IMR-90 (cell line): ENCODE measurements around the gene HDAC10. TPM values are rescaled to one million over a fixed set of nuclear protein-coding genes. Genes with fewer than 3 reads are reported as not detected.

ENCODE experiments used
- ATAC-seq: fragments of 200-7000 bp; cut with Tn5 transposase; 2 replicates; pipeline ENCODE4 v1.9.1; 2020; ENCODE audit warnings: low read depth, mild to moderate bottlenecking, moderate library complexity
- BruUV-seq: library from RNA; stranded (reverse); fragments of 400-500 nt; replicated peaks from 2 replicates; lab custom pipeline; 2021; lab: Mats Ljungman, UMichigan
- CTCF ChIA-PET: fragments of 300-600 bp; formaldehyde crosslinking; extraction: SDS; loops from one replicate; lab custom pipeline; 2021; ENCODE audit warnings: antibody characterized with exemption; lab: Yijun Ruan, JAX
- POLR2A ChIA-PET: fragments of 300-600 bp; sonication (Branson Sonifier 250); formaldehyde crosslinking; loops from one replicate; lab custom pipeline; 2022; ENCODE audit warnings: antibody characterized with exemption; ENCODE audit not compliant: unreplicated experiment; lab: Charles Lee
- DNase-seq: peaks from one replicate; pipeline ENCODE4 v3.0.0; 2013
- H2AFZ ChIP-seq: replicated peaks from 2 replicates; pipeline ENCODE3; 2013; ENCODE audit warnings: low read length, mild to moderate bottlenecking; ENCODE audit not compliant: poor library complexity
- H2AK5ac ChIP-seq: 2 replicates; pipeline ENCODE4 v1.6.1; 2013; ENCODE audit warnings: low read depth, low read length, inconsistent platforms
- H2AK9ac ChIP-seq: replicated peaks from 2 replicates; pipeline ENCODE3; 2013; ENCODE audit warnings: mild to moderate bottlenecking, low read depth, low read length, moderate library complexity; ENCODE audit not compliant: poor library complexity
- H2BK120ac ChIP-seq: 2 replicates; pipeline ENCODE4 v1.6.1; 2013; ENCODE audit warnings: low read depth, low read length, inconsistent platforms
- H2BK15ac ChIP-seq: 3 replicates; pipeline ENCODE4 v1.6.1; 2013; ENCODE audit warnings: low read depth, low read length, inconsistent platforms
- H2BK20ac ChIP-seq: 2 replicates; pipeline ENCODE4 v1.6.1; 2013; ENCODE audit warnings: low read depth, mild to moderate bottlenecking, inconsistent platforms, low read length, moderate library complexity
- H2BK5ac ChIP-seq: 2 replicates; pipeline ENCODE4 v1.6.1; 2013; ENCODE audit warnings: mild to moderate bottlenecking, low read depth, low read length, inconsistent platforms; ENCODE audit not compliant: poor library complexity, severe bottlenecking
- H3K14ac ChIP-seq: replicated peaks from 2 replicates; pipeline ENCODE4 v1.6.1; 2013; ENCODE audit warnings: low read depth, low read length, inconsistent platforms
- H3K18ac ChIP-seq: 2 replicates; pipeline ENCODE4 v1.6.1; 2013; ENCODE audit warnings: low read depth, low read length, control low read depth
- H3K23ac ChIP-seq: 2 replicates; pipeline ENCODE4 v1.6.1; 2013; ENCODE audit warnings: low read depth, low read length, inconsistent platforms
- H3K27ac ChIP-seq: 2 replicates; pipeline ENCODE4 v1.5.1; 2013; ENCODE audit warnings: mild to moderate bottlenecking, control low read depth, low read length; ENCODE audit not compliant: insufficient read depth
- H3K27me3 ChIP-seq: 2 replicates; pipeline ENCODE4 v1.6.1; 2013; ENCODE audit warnings: low read length; ENCODE audit not compliant: control insufficient read depth, insufficient read depth
- H3K36me3 ChIP-seq: 2 replicates; pipeline ENCODE4 v1.6.1; 2013; ENCODE audit warnings: low read length, mixed read lengths; ENCODE audit not compliant: control insufficient read depth, insufficient read depth
- H3K4ac ChIP-seq: 2 replicates; pipeline ENCODE4 v1.6.1; 2013; ENCODE audit warnings: low read depth, low read length, inconsistent platforms
- H3K4me1 ChIP-seq: 2 replicates; pipeline ENCODE4 v1.6.1; 2013; ENCODE audit warnings: low read length, mixed read lengths; ENCODE audit not compliant: control insufficient read depth, insufficient read depth
- H3K4me2 ChIP-seq: 2 replicates; pipeline ENCODE4 v1.6.1; 2013; ENCODE audit warnings: low read depth, mild to moderate bottlenecking, control low read depth, low read length, moderate library complexity
- H3K4me3 ChIP-seq: 2 replicates; pipeline ENCODE4 v1.5.1; 2013; ENCODE audit warnings: low read depth, mild to moderate bottlenecking, control low read depth, low read length, moderate library complexity; ENCODE audit not compliant: insufficient read depth
- H3K56ac ChIP-seq: 2 replicates; pipeline ENCODE4 v1.6.1; 2013; ENCODE audit warnings: low read length, inconsistent platforms; ENCODE audit not compliant: insufficient read depth; ENCODE audit errors: extremely low read depth
- H3K79me1 ChIP-seq, 2 experiments: 2 replicates each; pipeline ENCODE4 v1.6.1; 2013; ENCODE audit warnings: low read length in 2 of 2, inconsistent platforms in 1 of 2, low read depth in 1 of 2
- H3K9ac ChIP-seq: 2 replicates; pipeline ENCODE4 v1.6.1; 2013; ENCODE audit warnings: low read depth, low read length, control low read depth
- H3K9me1 ChIP-seq: 2 replicates; pipeline ENCODE4 v1.6.1; 2013; ENCODE audit warnings: low read length, inconsistent platforms; ENCODE audit not compliant: insufficient read depth
- H3K9me3 ChIP-seq: 2 replicates; pipeline ENCODE4 v1.6.1; 2013; ENCODE audit warnings: low read length; ENCODE audit not compliant: control insufficient read depth, insufficient read depth
- H4K20me1 ChIP-seq: 2 replicates; pipeline ENCODE4 v1.6.1; 2013; ENCODE audit warnings: low read length, inconsistent platforms; ENCODE audit not compliant: insufficient read depth
- H4K5ac ChIP-seq: 2 replicates; pipeline ENCODE4 v1.6.1; 2013; ENCODE audit warnings: mild to moderate bottlenecking, low read depth, low read length, control low read depth
- H4K8ac ChIP-seq, 2 experiments: 2 replicates each; pipeline ENCODE4 v1.6.1; 2013; ENCODE audit warnings: low read depth in 2 of 2, low read length in 2 of 2, control low read depth in 1 of 2, inconsistent platforms in 1 of 2
- H4K91ac ChIP-seq: 2 replicates; pipeline ENCODE4 v1.6.1; 2013; ENCODE audit warnings: low read depth, low read length, inconsistent platforms; ENCODE audit not compliant: insufficient read depth
- BHLHE40 ChIP-seq: fragments of 150-350 bp; IDR thresholded peaks from 2 replicates; pipeline ENCODE4 v1.6.1; 2016; ENCODE audit warnings: mild to moderate bottlenecking, low read depth, low read length
- CEBPB ChIP-seq: IDR thresholded peaks from 2 replicates; pipeline ENCODE4 v1.6.1; 2012; ENCODE audit warnings: low read depth, low read length, improper control_type of control experiment
- FOS ChIP-seq: fragments of 150-350 bp; IDR thresholded peaks from 2 replicates; pipeline ENCODE4 v1.6.1; 2016; ENCODE audit warnings: low read depth, low read length
- MAFK ChIP-seq: IDR thresholded peaks from 2 replicates; pipeline ENCODE4 v1.6.1; 2012; ENCODE audit warnings: low read depth, low read length, improper control_type of control experiment
- MAZ ChIP-seq: IDR thresholded peaks from 2 replicates; pipeline ENCODE4 v1.6.1; 2012; ENCODE audit warnings: low read depth, mild to moderate bottlenecking, low read length, improper control_type of control experiment, moderate library complexity, borderline replicate concordance
- RAD21 ChIP-seq: IDR thresholded peaks from 2 replicates; pipeline ENCODE4 v1.6.1; 2012; ENCODE audit warnings: low read length, improper control_type of control experiment
- RCOR1 ChIP-seq: IDR thresholded peaks from 2 replicates; pipeline ENCODE4 v1.6.1; 2012; ENCODE audit warnings: mild to moderate bottlenecking, low read length, improper control_type of control experiment; ENCODE audit not compliant: insufficient replicate concordance
- SMC3 ChIP-seq: fragments of 150-350 bp; IDR thresholded peaks from 2 replicates; pipeline ENCODE4 v1.6.1; 2016; ENCODE audit warnings: low read depth, mild to moderate bottlenecking, antibody characterized with exemption, low read length, moderate library complexity
- WGBS, 2 experiments: methylation state at CpG; one replicate each; pipeline versions ENCODE4 v1.1.5 to v1.1.7; 2013; ENCODE audit warnings: missing lambda C conversion rate in 2 of 2; ENCODE audit not compliant: insufficient read length in 1 of 2; ENCODE audit errors: extremely low coverage in 2 of 2; 5-methylcytosine and 5-hydroxymethylcytosine counted together
- dilution Hi-C: fragments of 300-500 bp; cut with HindIII; formaldehyde crosslinking; loops from one replicate; pipeline ENCODE4 v1.14.3; 2018; ENCODE audit warnings: low sequenced_read_pairs; ENCODE audit not compliant: unreplicated experiment
- in situ Hi-C: fragments of 300-500 bp; cut with MboI; formaldehyde crosslinking; loops from 3 replicates; pipeline ENCODE4 v1.14.3; 2019; ENCODE audit warnings: low sequenced_read_pairs, inconsistent platforms, mixed read lengths
- intact Hi-C: fragments of 100-400 bp; cut with micrococcal nuclease; formaldehyde crosslinking; loops from 2 replicates; pipeline ENCODE4 v1.10.0; 2022
- polyA plus RNA-seq, 3 experiments: library from polyadenylated mRNA; depleted of rRNA; stranded (reverse); fragments of >200 nt; gene quantifications; 2 replicates each; pipeline ENCODE4 v1.2.3, GENCODE V29; 2012; ENCODE audit warnings: low replicate concordance in 1 of 3
- total RNA-seq: library from RNA; depleted of rRNA; stranded (reverse); fragments of >200 nt; gene quantifications from 2 replicates; pipeline ENCODE4 v1.2.3, GENCODE V29; 2012
- TF ChIP-seq, protein P1 (sequence below): fragments of 150-350 bp; IDR thresholded peaks from 2 replicates; pipeline ENCODE4 v1.6.1; 2016; ENCODE audit warnings: low read depth, mild to moderate bottlenecking, low read length, moderate library complexity, borderline replicate concordance
- TF ChIP-seq, protein P2 (sequence below): conservative IDR thresholded peaks from 2 replicates; pipeline ENCODE4 v1.5.1; 2012; ENCODE audit warnings: mild to moderate bottlenecking, low read depth, low read length, improper control_type of control experiment

The HDAC10 gene
- total and polyA plus RNA-seq, 2 of the 4 experiments (the other 2 are of a cell fraction): 3.9 to 35.7 TPM

DNA sequence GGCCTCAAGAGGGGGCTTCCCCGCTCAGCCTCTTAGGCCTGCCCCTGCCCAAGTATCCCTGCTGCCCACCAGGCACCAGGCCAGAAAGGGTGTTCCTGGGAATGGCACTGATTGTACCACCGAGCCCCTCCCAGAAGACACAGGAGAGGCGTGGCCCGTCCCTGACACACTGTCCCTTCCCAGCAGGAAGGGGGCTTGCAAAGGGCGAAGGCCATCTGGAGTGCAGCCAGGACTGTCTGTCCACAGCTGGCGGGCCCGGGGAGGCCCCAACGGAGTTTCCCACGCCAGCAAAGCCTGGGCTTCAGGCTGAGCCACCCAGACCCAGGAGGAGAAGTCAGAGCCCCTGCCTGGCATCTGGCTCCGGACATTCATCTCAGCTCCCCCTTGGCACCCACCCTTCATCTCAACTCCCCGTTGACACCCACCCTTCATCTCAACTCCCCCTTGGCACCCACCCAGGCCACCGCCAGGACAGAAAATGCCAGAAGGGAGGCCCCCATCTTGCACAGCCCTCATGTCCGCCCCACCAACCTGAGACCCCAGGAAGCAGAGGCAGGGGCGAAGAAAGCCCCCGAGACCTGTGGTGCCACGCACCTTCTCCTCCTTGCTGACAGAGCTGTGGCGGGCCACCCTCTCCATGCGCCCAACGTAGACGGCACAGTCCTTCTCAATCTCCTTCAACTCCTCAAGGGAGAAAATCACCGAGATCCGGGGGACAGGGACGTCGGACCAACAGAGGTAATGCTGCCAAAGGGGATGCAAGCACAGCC is 25.7 kb downstream of the HDAC10 start (continued):
- TF ChIP-seq, protein P1, sequence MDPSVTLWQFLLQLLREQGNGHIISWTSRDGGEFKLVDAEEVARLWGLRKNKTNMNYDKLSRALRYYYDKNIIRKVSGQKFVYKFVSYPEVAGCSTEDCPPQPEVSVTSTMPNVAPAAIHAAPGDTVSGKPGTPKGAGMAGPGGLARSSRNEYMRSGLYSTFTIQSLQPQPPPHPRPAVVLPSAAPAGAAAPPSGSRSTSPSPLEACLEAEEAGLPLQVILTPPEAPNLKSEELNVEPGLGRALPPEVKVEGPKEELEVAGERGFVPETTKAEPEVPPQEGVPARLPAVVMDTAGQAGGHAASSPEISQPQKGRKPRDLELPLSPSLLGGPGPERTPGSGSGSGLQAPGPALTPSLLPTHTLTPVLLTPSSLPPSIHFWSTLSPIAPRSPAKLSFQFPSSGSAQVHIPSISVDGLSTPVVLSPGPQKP: no peak

DNA sequence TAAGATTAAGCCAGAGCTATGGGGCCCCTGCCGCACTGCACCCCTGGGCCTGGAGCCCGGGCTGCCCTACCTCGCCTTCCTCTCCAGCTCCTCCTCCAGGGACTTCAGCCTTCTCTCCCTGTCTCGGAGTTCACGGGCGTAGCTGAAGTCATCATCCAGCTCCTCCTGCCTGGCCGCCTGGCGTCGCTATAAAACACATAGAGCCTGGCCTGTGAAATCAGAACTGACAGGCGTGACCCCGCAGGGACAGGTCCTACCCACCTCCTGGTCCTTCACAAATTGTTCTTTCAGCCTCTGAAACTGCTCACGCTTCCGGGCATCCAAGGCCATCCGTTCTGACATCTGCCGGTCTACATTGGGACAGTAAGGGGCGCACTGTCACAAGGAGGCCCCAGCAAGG is 27.0 kb downstream of the HDAC10 start:
- H3K27ac ChIP-seq: no peak overlapping the region
- no peak overlapping the region for H3K4me2 ChIP-seq
- peaks cover 4 to 17% of the 10 kb centered on the region in 2 experiments; a peak in 2 of 4 replicates for H3K79me1 ChIP-seq
- no peak overlapping the region for H2BK20ac ChIP-seq
- DNase-seq (no peak), ATAC-seq (no peak)
- no peak overlapping the region for H3K14ac ChIP-seq
- H4K5ac ChIP-seq: no peak overlapping the region
- no peaks in the 10 kb centered on the region for H3K27me3 ChIP-seq
- WGBS, 2 experiments: 88% methylated on average over 8 of the region's 16 CpGs; no CpG with 5 or more reads in 1 of the 2 experiments
- intact Hi-C loops (no loop called here), dilution Hi-C loops (no loop called here), in situ Hi-C loops (loop anchor here (25.0 kb wide), 1 partner anchor 412 kb away; no protein-coding TSS in a partner anchor)
- ChIA-PET POLR2A (no interaction called here), CTCF (no interaction called here)
- no peak overlapping the region for H3K56ac ChIP-seq
- no peak overlapping the region for H2AK9ac ChIP-seq
- no peaks in the 10 kb centered on the region for H3K4me1 ChIP-seq
- H2BK15ac ChIP-seq: no peak overlapping the region
- TF ChIP-seq RAD21 (no peak), MAZ (no peak), RCOR1 (no peak), BHLHE40 (no peak), FOS (no peak), SMC3 (no peak), CEBPB (no peak), MAFK (no peak)
- TF ChIP-seq, protein P2, sequence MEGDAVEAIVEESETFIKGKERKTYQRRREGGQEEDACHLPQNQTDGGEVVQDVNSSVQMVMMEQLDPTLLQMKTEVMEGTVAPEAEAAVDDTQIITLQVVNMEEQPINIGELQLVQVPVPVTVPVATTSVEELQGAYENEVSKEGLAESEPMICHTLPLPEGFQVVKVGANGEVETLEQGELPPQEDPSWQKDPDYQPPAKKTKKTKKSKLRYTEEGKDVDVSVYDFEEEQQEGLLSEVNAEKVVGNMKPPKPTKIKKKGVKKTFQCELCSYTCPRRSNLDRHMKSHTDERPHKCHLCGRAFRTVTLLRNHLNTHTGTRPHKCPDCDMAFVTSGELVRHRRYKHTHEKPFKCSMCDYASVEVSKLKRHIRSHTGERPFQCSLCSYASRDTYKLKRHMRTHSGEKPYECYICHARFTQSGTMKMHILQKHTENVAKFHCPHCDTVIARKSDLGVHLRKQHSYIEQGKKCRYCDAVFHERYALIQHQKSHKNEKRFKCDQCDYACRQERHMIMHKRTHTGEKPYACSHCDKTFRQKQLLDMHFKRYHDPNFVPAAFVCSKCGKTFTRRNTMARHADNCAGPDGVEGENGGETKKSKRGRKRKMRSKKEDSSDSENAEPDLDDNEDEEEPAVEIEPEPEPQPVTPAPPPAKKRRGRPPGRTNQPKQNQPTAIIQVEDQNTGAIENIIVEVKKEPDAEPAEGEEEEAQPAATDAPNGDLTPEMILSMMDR: no peak
- no peak overlapping the region for H4K91ac ChIP-seq
- peaks cover 65% of the 10 kb centered on the region for H3K36me3 ChIP-seq
- H3K9me3 ChIP-seq: no peaks in the 10 kb centered on the region
- no peak overlapping the region for H3K4ac ChIP-seq
- no TSS peak for BruUV-seq
- peaks cover 3% of the 10 kb centered on the region; the same call in 1 of the 2 replicates for H3K9me1 ChIP-seq
- no peak overlapping the region for H2AFZ ChIP-seq
- H2BK120ac ChIP-seq: no peak overlapping the region
- H3K18ac ChIP-seq: no peak overlapping the region
- H4K8ac ChIP-seq: no peak overlapping the region
- H4K20me1 ChIP-seq: peaks cover 12% of the 10 kb centered on the region
- H2AK5ac ChIP-seq: no peak overlapping the region
- no peak overlapping the region for H3K23ac ChIP-seq
- H3K4me3 ChIP-seq: no peak overlapping the region
- no peak overlapping the region for H2BK5ac ChIP-seq
- no peak overlapping the region for H3K9ac ChIP-seq
